ENCODE data around the gene TSPAN18. TPM values are rescaled to one million over a fixed set of nuclear protein-coding genes. Genes with fewer than 3 reads are reported as not detected.

The TSPAN18 gene
- polyA plus RNA-seq, 1 of the 3 experiments (the other 2 are of a cell fraction), result 0.72 TPM

- DNase-seq, result no peak
- Histone ChIP-seq H3K9me3 (no peaks in the 10 kb centered on the region), H3K9me2 (no peaks in the 10 kb centered on the region), H2AFZ (ENCODE audit: low read depth) (no peak overlapping the region), H3K27me3 (ENCODE audit: insufficient read depth) (no peaks in the 10 kb centered on the region), H3K27ac (ENCODE audit: low read depth in 2 of 2, low read length in 1 of 2) (no peak overlapping the region), H4K20me1 (ENCODE audit: insufficient read depth) (no peaks in the 10 kb centered on the region), H3K4me1 (ENCODE audit: control insufficient read depth in 1 of 2, insufficient read depth in 2 of 2, low read depth in 1 of 2, low read length in 1 of 2) (peaks cover 5 to 16% of the 10 kb centered on the region in 2 experiments; a peak in 2 of 4 replicates), H3K4me3 (ENCODE audit: low read depth in 2 of 2, low read length in 1 of 2) (no peak overlapping the region), H3K4me2 (no peak overlapping the region), H3K79me2 (ENCODE audit: insufficient read depth) (no peaks in the 10 kb centered on the region), H3K9ac (no peak overlapping the region), H3F3A (replicated peaks; ENCODE audit: insufficient read depth) (no peaks in the 10 kb centered on the region), H3K36me3 (replicated peaks in 1 of 2; ENCODE audit: control insufficient read depth in 1 of 2, insufficient read depth in 2 of 2, low read length in 1 of 2) (no peaks in the 10 kb centered on the region)
- CTCF ChIA-PET, result interaction anchor here (0.9 to 1.4 kb wide), 3 partner anchors 42 to 109 kb away, joined by 4 read pairs; no protein-coding TSS in a partner anchor
- TF ChIP-seq NRF1 (IDR thresholded peaks at IDR 0.05; ENCODE audit: low read depth, low read length) (no peak), SIN3A (IDR thresholded peaks at IDR 0.05; ENCODE audit: borderline replicate concordance, low read depth, low read length) (no peak), POLR2AphosphoS5 (IDR thresholded peaks at IDR 0.05; ENCODE audit: low read depth, low read length) (no peak), USF1 (IDR thresholded peaks at IDR 0.05; ENCODE audit: borderline replicate concordance, low read depth) (no peak), EP300 (IDR thresholded peaks at IDR 0.05; ENCODE audit: borderline replicate concordance in 1 of 2, low read depth in 1 of 2, low read length in 1 of 2) (no peak), JUND (IDR thresholded peaks at IDR 0.05) (no peak), TAF1 (IDR thresholded peaks at IDR 0.05; ENCODE audit: borderline replicate concordance, low read depth, low read length) (no peak), REST (IDR thresholded peaks at IDR 0.05; ENCODE audit: low read depth, low read length) (no peak), YY1 (IDR thresholded peaks at IDR 0.05; ENCODE audit: low read depth) (no peak), ZBTB33 (IDR thresholded peaks at IDR 0.05; ENCODE audit: borderline replicate concordance, low read depth) (no peak), TEAD4 (IDR thresholded peaks at IDR 0.05; ENCODE audit: borderline replicate concordance, insufficient read depth) (no peak), MAX (IDR thresholded peaks at IDR 0.05; ENCODE audit: low read depth) (no peak), RXRA (IDR thresholded peaks at IDR 0.05; ENCODE audit: borderline replicate concordance, low read depth) (no peak), RAD21 (IDR thresholded peaks at IDR 0.05; ENCODE audit: low read length) (no peak), SMC3 (IDR thresholded peaks at IDR 0.05; ENCODE audit: low read depth, low read length) (no peak), NFIC (IDR thresholded peaks at IDR 0.05; ENCODE audit: borderline replicate concordance) (no peak), EZH2phosphoT487 (IDR thresholded peaks at IDR 0.05; ENCODE audit: borderline replicate concordance, low read depth) (no peak)
- POLR2A ChIA-PET, result no interaction called here
- WGBS (ENCODE audit: low lambda C conversion rate), result 56% methylated on average over 3 of the region's 3 CpGs
Measured at GRCh38 chr11:44978274-44978960, 251.7 kb downstream of the TSPAN18 start.
